H9 (cell line): Measurements from ENCODE around the gene APOL1. TPM values are rescaled to one million over a fixed set of nuclear protein-coding genes. Genes with fewer than 3 reads are reported as not detected.

Source experiments
- DNase-seq: peaks from one replicate; pipeline ENCODE4 v3.0.0-alpha.2; 2017
- H2AFZ ChIP-seq: one replicate; pipeline ENCODE4 v1.6.1; 2013; ENCODE audit warnings: mild to moderate bottlenecking, low read length, control low read depth, moderate library complexity
- H2AK5ac ChIP-seq: 2 replicates; pipeline ENCODE4 v1.6.1; 2013; ENCODE audit warnings: low read length, control low read depth, mixed read lengths; ENCODE audit not compliant: insufficient read length
- H2BK120ac ChIP-seq: one replicate; pipeline ENCODE4 v1.6.1; 2013; ENCODE audit warnings: low read depth, mild to moderate bottlenecking, low read length, control low read depth, inconsistent platforms; ENCODE audit not compliant: poor library complexity, severe bottlenecking
- H2BK12ac ChIP-seq: 2 replicates; pipeline ENCODE4 v1.6.1; 2013; ENCODE audit warnings: low read length, control low read depth, mixed read lengths, low read depth; ENCODE audit not compliant: insufficient read length
- H2BK15ac ChIP-seq: 2 replicates; pipeline ENCODE4 v1.6.1; 2013; ENCODE audit warnings: low read depth, low read length, control low read depth
- H2BK20ac ChIP-seq: one replicate; pipeline ENCODE4 v1.6.1; 2013; ENCODE audit warnings: low read depth, mild to moderate bottlenecking, low read length, control low read depth, inconsistent platforms; ENCODE audit not compliant: poor library complexity, severe bottlenecking
- H2BK5ac ChIP-seq: 2 replicates; pipeline ENCODE4 v1.6.1; 2013; ENCODE audit warnings: low read length, control low read depth, mixed read lengths; ENCODE audit not compliant: insufficient read length
- H3K14ac ChIP-seq: 2 replicates; pipeline ENCODE4 v1.6.1; 2013; ENCODE audit warnings: low read length, control low read depth; ENCODE audit not compliant: insufficient read depth
- H3K18ac ChIP-seq: 2 replicates; pipeline ENCODE4 v1.6.1; 2013; ENCODE audit warnings: low read depth, mild to moderate bottlenecking, mixed read lengths, low read length, control low read depth; ENCODE audit not compliant: insufficient read length
- H3K23ac ChIP-seq: 2 replicates; pipeline ENCODE4 v1.6.1; 2013; ENCODE audit warnings: low read length, control low read depth, mixed read lengths, low read depth; ENCODE audit not compliant: insufficient read length
- H3K23me2 ChIP-seq: 2 replicates; pipeline ENCODE4 v1.6.1; 2013; ENCODE audit warnings: low read depth, mild to moderate bottlenecking, mixed read lengths, low read length, control low read depth; ENCODE audit not compliant: insufficient read length, poor library complexity, severe bottlenecking
- H3K27ac ChIP-seq: 2 replicates; pipeline ENCODE4 v1.5.1; 2013; ENCODE audit warnings: low read length, control low read depth, mixed read lengths, low read depth; ENCODE audit not compliant: insufficient read length
- H3K27me3 ChIP-seq: 2 replicates; pipeline ENCODE4 v1.6.1; 2013; ENCODE audit warnings: low read length, control low read depth, inconsistent platforms; ENCODE audit not compliant: insufficient read depth
- H3K4ac ChIP-seq: 2 replicates; pipeline ENCODE4 v1.6.1; 2013; ENCODE audit warnings: low read depth, mild to moderate bottlenecking, control low read depth, inconsistent platforms, low read length, moderate library complexity
- H3K4me1 ChIP-seq: 2 replicates; pipeline ENCODE4 v1.6.1; 2013; ENCODE audit warnings: low read length, control low read depth, inconsistent platforms; ENCODE audit not compliant: insufficient read depth
- H3K4me2 ChIP-seq: 2 replicates; pipeline ENCODE4 v1.6.1; 2013; ENCODE audit warnings: low read length, control low read depth, mixed read lengths; ENCODE audit not compliant: insufficient read length, insufficient read depth
- H3K56ac ChIP-seq: 2 replicates; pipeline ENCODE4 v1.6.1; 2013; ENCODE audit warnings: low read depth, mild to moderate bottlenecking, mixed read lengths, low read length, control low read depth; ENCODE audit not compliant: insufficient read length
- H3K79me1 ChIP-seq: 2 replicates; pipeline ENCODE4 v1.6.1; 2013; ENCODE audit warnings: low read depth, mild to moderate bottlenecking, moderate library complexity, low read length, control low read depth, inconsistent platforms; ENCODE audit not compliant: insufficient read depth, poor library complexity, severe bottlenecking
- H3K79me2 ChIP-seq: 2 replicates; pipeline ENCODE4 v1.6.1; 2013; ENCODE audit warnings: low read length, control low read depth, inconsistent platforms; ENCODE audit not compliant: insufficient read depth
- H3K9ac ChIP-seq: 2 replicates; pipeline ENCODE4 v1.6.1; 2013; ENCODE audit warnings: low read length, control low read depth, mixed read lengths; ENCODE audit not compliant: insufficient read length; ENCODE audit errors: extremely low read depth
- H3K9me3 ChIP-seq: one replicate; pipeline ENCODE4 v1.6.1; 2013; ENCODE audit warnings: low read depth, low read length, inconsistent platforms; ENCODE audit not compliant: control insufficient read depth
- H3T11ph ChIP-seq: one replicate; pipeline ENCODE4 v1.6.1; 2013; ENCODE audit warnings: mild to moderate bottlenecking, low read length, control low read depth, inconsistent platforms
- H4K20me1 ChIP-seq: one replicate; pipeline ENCODE4 v1.6.1; 2013; ENCODE audit not compliant: control insufficient read depth, insufficient read length, insufficient read depth
- H4K5ac ChIP-seq: 2 replicates; pipeline ENCODE4 v1.6.1; 2013; ENCODE audit warnings: low read depth, mild to moderate bottlenecking, mixed read lengths, low read length, control low read depth; ENCODE audit not compliant: insufficient read length
- H4K8ac ChIP-seq: replicated peaks from 2 replicates; pipeline ENCODE4 v1.6.1; 2013; ENCODE audit warnings: low read length, control low read depth, mixed read lengths, low read depth; ENCODE audit not compliant: insufficient read length
- H4K91ac ChIP-seq: 2 replicates; pipeline ENCODE4 v1.6.1; 2013; ENCODE audit warnings: low read depth, mild to moderate bottlenecking, moderate library complexity, mixed read lengths, low read length, control low read depth; ENCODE audit not compliant: insufficient read length
- H3K27ac Mint-ChIP-seq, 3 experiments: 2 replicates in 2 of 3; 3 replicates in 1 of 3; pipeline ENCODE4 v1.8.0; 2020 to 2021; ENCODE audit warnings: mixed read lengths in 3 of 3, mild to moderate bottlenecking in 1 of 3, moderate library complexity in 1 of 3
- H3K27me3 Mint-ChIP-seq: 2 replicates; pipeline ENCODE4 v1.8.0; 2021; ENCODE audit warnings: low read depth, mild to moderate bottlenecking, moderate library complexity, mixed read lengths
- H3K36me3 Mint-ChIP-seq, 3 experiments: 2 replicates in 2 of 3; 3 replicates in 1 of 3; pipeline ENCODE4 v1.8.0; 2020 to 2021; ENCODE audit warnings: low read depth in 3 of 3, mixed read lengths in 3 of 3; ENCODE audit not compliant: insufficient read depth in 1 of 3
- H3K4me1 Mint-ChIP-seq, 2 experiments: 2 replicates each; pipeline ENCODE4 v1.8.0; 2020; ENCODE audit warnings: mixed read lengths in 2 of 2
- H3K4me3 Mint-ChIP-seq, 2 experiments: 2 replicates in 1 of 2; 3 replicates in 1 of 2; pipeline ENCODE4 v1.8.0; 2020 to 2021; ENCODE audit warnings: mild to moderate bottlenecking in 2 of 2, mixed read lengths in 2 of 2, moderate library complexity in 1 of 2
- H3K9me3 Mint-ChIP-seq, 2 experiments: 2 replicates in 1 of 2; 3 replicates in 1 of 2; pipeline ENCODE4 v1.8.0; 2020; ENCODE audit warnings: mild to moderate bottlenecking in 2 of 2, mixed read lengths in 2 of 2, moderate library complexity in 1 of 2
- WGBS: extraction: QIAGEN DNeasy Blood & Tissue Kit; methylation state at CpG from one replicate; pipeline ENCODE4 v1.1.7; 2013; ENCODE audit warnings: missing lambda C conversion rate, low lambda C conversion rate, mixed read lengths; ENCODE audit not compliant: insufficient read length; ENCODE audit errors: extremely low coverage; 5-methylcytosine and 5-hydroxymethylcytosine counted together
- total RNA-seq: library from RNA; stranded (reverse); gene quantifications from 2 replicates; pipeline ENCODE4 v1.2.1, GENCODE V29; 2021
- TF ChIP-seq, protein P1 (sequence below): fragments of 200-600 bp; sonication (generic); conservative IDR thresholded peaks from 3 replicates; pipeline ENCODE4 v1.8.0; 2021; ENCODE audit warnings: antibody characterized with exemption, mild to moderate bottlenecking

The APOL1 gene
- total RNA-seq, 1 experiment from 2014 or later, result not detected

DNA sequence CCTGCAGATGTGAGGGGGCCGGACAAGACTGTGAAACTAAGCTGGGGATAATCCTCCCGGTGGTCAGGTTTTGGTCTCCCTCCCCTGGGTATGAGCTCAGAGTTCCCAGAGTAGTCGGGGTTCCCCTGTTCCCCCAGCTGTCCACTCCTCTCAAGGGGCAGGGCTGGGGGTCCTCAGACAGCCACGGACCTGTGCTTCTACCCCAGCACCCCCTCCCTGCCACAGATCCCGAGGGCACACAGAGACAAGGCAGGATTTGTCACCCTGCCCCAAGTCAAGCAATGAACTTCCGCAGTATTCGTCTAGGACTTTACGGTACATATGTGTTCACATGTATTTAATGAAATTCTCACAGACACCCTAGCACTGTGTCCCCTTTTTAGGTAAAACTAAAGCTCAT lies 45.2 kb downstream of the APOL1 start:
- no peak overlapping the region for H3K9ac ChIP-seq
- no peaks in the 10 kb centered on the region for H3K27me3 ChIP-seq
- H3K4me3 Mint-ChIP-seq, result no peak overlapping the region
- H3K23me2 ChIP-seq, result no peaks in the 10 kb centered on the region
- H2AFZ ChIP-seq, result no peak overlapping the region
- no peak overlapping the region for H2BK120ac ChIP-seq
- H3K9me3 Mint-ChIP-seq, result peaks cover 0 to 2% of the 10 kb centered on the region in 2 experiments; a peak in 1 of 5 replicates
- DNase-seq, result no peak
- no peak overlapping the region for H3K14ac ChIP-seq
- no peaks in the 10 kb centered on the region for H4K20me1 ChIP-seq
- H4K8ac ChIP-seq, result no peak overlapping the region
- no peaks in the 10 kb centered on the region; the same call in 1 of the 2 replicates for H3K27me3 Mint-ChIP-seq
- H3T11ph ChIP-seq, result no peak overlapping the region
- no peak overlapping the region for H3K18ac ChIP-seq
- H3K9me3 ChIP-seq, result no peaks in the 10 kb centered on the region
- no peak overlapping the region for H2BK12ac ChIP-seq
- no peaks in the 10 kb centered on the region for H3K79me2 ChIP-seq
- H2BK15ac ChIP-seq, result no peak overlapping the region
- H3K23ac ChIP-seq, result no peak overlapping the region
- no peak overlapping the region for H3K4me2 ChIP-seq
- H3K36me3 Mint-ChIP-seq, result peaks cover 68 to 97% (median 93%) of the 10 kb centered on the region in 3 experiments
- no peak overlapping the region for H3K27ac ChIP-seq
- 0 out of 4 replicates have a peak, but pooled peaks cover 0 to 3% of the 10 kb centered on the region in 2 experiments for H3K4me1 Mint-ChIP-seq
- H2BK5ac ChIP-seq, result no peak overlapping the region
- H2AK5ac ChIP-seq, result no peak overlapping the region
- no CpG with 5 or more reads among the region's 8 CpGs for WGBS
- no peaks in the 10 kb centered on the region for H3K79me1 ChIP-seq
- no peak overlapping the region for H3K56ac ChIP-seq
- H3K27ac Mint-ChIP-seq, result no peak overlapping the region
- H4K91ac ChIP-seq, result no peak overlapping the region
- no peak overlapping the region for H4K5ac ChIP-seq
- TF ChIP-seq, protein P1, sequence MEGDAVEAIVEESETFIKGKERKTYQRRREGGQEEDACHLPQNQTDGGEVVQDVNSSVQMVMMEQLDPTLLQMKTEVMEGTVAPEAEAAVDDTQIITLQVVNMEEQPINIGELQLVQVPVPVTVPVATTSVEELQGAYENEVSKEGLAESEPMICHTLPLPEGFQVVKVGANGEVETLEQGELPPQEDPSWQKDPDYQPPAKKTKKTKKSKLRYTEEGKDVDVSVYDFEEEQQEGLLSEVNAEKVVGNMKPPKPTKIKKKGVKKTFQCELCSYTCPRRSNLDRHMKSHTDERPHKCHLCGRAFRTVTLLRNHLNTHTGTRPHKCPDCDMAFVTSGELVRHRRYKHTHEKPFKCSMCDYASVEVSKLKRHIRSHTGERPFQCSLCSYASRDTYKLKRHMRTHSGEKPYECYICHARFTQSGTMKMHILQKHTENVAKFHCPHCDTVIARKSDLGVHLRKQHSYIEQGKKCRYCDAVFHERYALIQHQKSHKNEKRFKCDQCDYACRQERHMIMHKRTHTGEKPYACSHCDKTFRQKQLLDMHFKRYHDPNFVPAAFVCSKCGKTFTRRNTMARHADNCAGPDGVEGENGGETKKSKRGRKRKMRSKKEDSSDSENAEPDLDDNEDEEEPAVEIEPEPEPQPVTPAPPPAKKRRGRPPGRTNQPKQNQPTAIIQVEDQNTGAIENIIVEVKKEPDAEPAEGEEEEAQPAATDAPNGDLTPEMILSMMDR, result no peak
- H2BK20ac ChIP-seq, result no peak overlapping the region
- H3K4me1 ChIP-seq, result no peaks in the 10 kb centered on the region
- H3K4ac ChIP-seq, result no peak overlapping the region
